ENCODE measurements around the gene IQCF6.

The IQCF6 gene

GRCh38 chr3:51815614-51816013 is 36.6 kb upstream of the IQCF6 start:
- H3K4me3 ChIP-seq (ENCODE audit: low read depth, low read length), result no peak overlapping the region
- TF ChIP-seq, protein P1, sequence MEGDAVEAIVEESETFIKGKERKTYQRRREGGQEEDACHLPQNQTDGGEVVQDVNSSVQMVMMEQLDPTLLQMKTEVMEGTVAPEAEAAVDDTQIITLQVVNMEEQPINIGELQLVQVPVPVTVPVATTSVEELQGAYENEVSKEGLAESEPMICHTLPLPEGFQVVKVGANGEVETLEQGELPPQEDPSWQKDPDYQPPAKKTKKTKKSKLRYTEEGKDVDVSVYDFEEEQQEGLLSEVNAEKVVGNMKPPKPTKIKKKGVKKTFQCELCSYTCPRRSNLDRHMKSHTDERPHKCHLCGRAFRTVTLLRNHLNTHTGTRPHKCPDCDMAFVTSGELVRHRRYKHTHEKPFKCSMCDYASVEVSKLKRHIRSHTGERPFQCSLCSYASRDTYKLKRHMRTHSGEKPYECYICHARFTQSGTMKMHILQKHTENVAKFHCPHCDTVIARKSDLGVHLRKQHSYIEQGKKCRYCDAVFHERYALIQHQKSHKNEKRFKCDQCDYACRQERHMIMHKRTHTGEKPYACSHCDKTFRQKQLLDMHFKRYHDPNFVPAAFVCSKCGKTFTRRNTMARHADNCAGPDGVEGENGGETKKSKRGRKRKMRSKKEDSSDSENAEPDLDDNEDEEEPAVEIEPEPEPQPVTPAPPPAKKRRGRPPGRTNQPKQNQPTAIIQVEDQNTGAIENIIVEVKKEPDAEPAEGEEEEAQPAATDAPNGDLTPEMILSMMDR (IDR thresholded peaks at IDR 0.05; ENCODE audit: low read depth, low read length, missing control alignments), result no peak
- no peaks in the 10 kb centered on the region for H3K36me3 ChIP-seq (replicated peaks)
- H3K27me3 ChIP-seq (replicated peaks), result no peaks in the 10 kb centered on the region
- in situ Hi-C loops (cut with HindIII; ENCODE audit: low pct_ligation_motif_present, low sequenced_read_pairs), result no loop called here
- no peak overlapping the region for H3K27ac ChIP-seq
- no peak for DNase-seq

- in situ Hi-C loops (cut with HindIII; ENCODE audit: low pct_ligation_motif_present, low sequenced_read_pairs), result no loop called here
- no peak for DNase-seq
- Histone ChIP-seq H3K27ac (no peak overlapping the region), H3K4me3 (ENCODE audit: low read depth, low read length) (no peak overlapping the region), H3K36me3 (replicated peaks) (no peaks in the 10 kb centered on the region), H3K27me3 (replicated peaks) (no peaks in the 10 kb centered on the region)
- TF ChIP-seq, protein P1 (IDR thresholded peaks at IDR 0.05; ENCODE audit: low read depth, low read length, missing control alignments), result no peak
Measured at GRCh38 chr3:51814034-51814433, 35.0 kb upstream of the IQCF6 start.

GRCh38 chr3:51813539-51813938 is 34.5 kb upstream of the IQCF6 start:
- H3K36me3 ChIP-seq (replicated peaks), result no peaks in the 10 kb centered on the region
- no peak overlapping the region for H3K27ac ChIP-seq
- no peak overlapping the region for H3K4me3 ChIP-seq (ENCODE audit: low read depth, low read length)
- TF ChIP-seq, protein P1 (IDR thresholded peaks at IDR 0.05; ENCODE audit: low read depth, low read length, missing control alignments), result no peak
- H3K27me3 ChIP-seq (replicated peaks), result no peaks in the 10 kb centered on the region
- no peak for DNase-seq
- in situ Hi-C loops (cut with HindIII; ENCODE audit: low pct_ligation_motif_present, low sequenced_read_pairs), result no loop called here

GRCh38 chr3:51808934-51809333 is 29.9 kb upstream of the IQCF6 start:
- TF ChIP-seq, protein P1 (IDR thresholded peaks at IDR 0.05; ENCODE audit: low read depth, low read length, missing control alignments), result no peak
- in situ Hi-C loops (cut with HindIII; ENCODE audit: low pct_ligation_motif_present, low sequenced_read_pairs), result no loop called here
- H3K4me3 ChIP-seq (ENCODE audit: low read depth, low read length), result no peak overlapping the region
- no peaks in the 10 kb centered on the region for H3K36me3 ChIP-seq (replicated peaks)
- H3K27me3 ChIP-seq (replicated peaks), result no peaks in the 10 kb centered on the region
- DNase-seq, result no peak
- H3K27ac ChIP-seq, result no peak overlapping the region

- Histone ChIP-seq H3K36me3 (replicated peaks) (no peaks in the 10 kb centered on the region), H3K27me3 (replicated peaks) (no peaks in the 10 kb centered on the region), H3K27ac (no peak overlapping the region), H3K4me3 (ENCODE audit: low read depth, low read length) (no peak overlapping the region)
- TF ChIP-seq, protein P1 (IDR thresholded peaks at IDR 0.05; ENCODE audit: low read depth, low read length, missing control alignments), result no peak
- in situ Hi-C loops (cut with HindIII; ENCODE audit: low pct_ligation_motif_present, low sequenced_read_pairs), result no loop called here
- no peak for DNase-seq
Measured at GRCh38 chr3:51802106-51802703, 23.2 kb upstream of the IQCF6 start.

DNA sequence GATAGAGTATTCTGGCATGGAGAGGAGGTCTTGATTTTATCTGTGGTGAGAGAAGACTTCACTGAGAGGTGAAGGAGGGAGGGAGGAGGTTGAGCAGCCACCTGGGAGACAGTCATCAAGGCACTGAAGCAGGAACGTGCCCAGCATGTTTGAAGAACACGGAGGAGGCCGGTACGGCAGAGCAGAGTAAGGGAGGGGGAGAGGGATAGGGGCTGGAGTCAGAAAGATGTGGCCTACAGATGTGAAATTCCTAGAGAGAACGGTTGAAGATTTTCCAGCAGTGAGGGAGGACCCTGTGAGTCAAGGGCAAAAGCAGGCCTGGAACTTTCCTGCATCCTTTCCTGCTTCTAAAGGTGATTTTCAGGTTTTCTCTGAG is 21.7 kb upstream of the IQCF6 start:
- H3K36me3 ChIP-seq (replicated peaks), result no peaks in the 10 kb centered on the region
- DNase-seq, result no peak
- H3K4me3 ChIP-seq (ENCODE audit: low read depth, low read length), result no peak overlapping the region
- TF ChIP-seq, protein P1 (IDR thresholded peaks at IDR 0.05; ENCODE audit: low read depth, low read length, missing control alignments), result no peak
- in situ Hi-C loops (cut with HindIII; ENCODE audit: low pct_ligation_motif_present, low sequenced_read_pairs), result no loop called here
- H3K27ac ChIP-seq, result no peak overlapping the region
- H3K27me3 ChIP-seq (replicated peaks), result no peaks in the 10 kb centered on the region

Data from brain microvascular endothelial cell (primary cell).